GM12878 (cell line): Measurements from ENCODE around the gene PIEZO2. TPM values are rescaled to one million over a fixed set of nuclear protein-coding genes. Genes with fewer than 3 reads are reported as not detected.
A peak's percentile ranks its signal among the peaks of the same experiment; 100 is the strongest.

Source experiments
- ATF7 ChIP-seq: fragments of 450-650 bp; IDR thresholded peaks from 2 replicates; pipeline ENCODE4 v1.6.1; 2016; ENCODE audit warnings: low read depth, mild to moderate bottlenecking
- CEBPZ ChIP-seq: fragments of 150-350 bp; IDR thresholded peaks from 2 replicates; pipeline ENCODE4 v1.6.1; 2016; ENCODE audit warnings: low read depth, low read length
- FOXM1 ChIP-seq: IDR thresholded peaks from 2 replicates; pipeline ENCODE4 v1.6.1; 2012; ENCODE audit warnings: low read depth, mild to moderate bottlenecking, inconsistent platforms, low read length, moderate library complexity
- MLLT1 ChIP-seq: fragments of 450-650 bp; IDR thresholded peaks from 2 replicates; pipeline ENCODE4 v1.6.1; 2016; ENCODE audit warnings: mild to moderate bottlenecking
- NFIC ChIP-seq: IDR thresholded peaks from 2 replicates; pipeline ENCODE4 v1.6.1; 2012; ENCODE audit warnings: low read depth, mild to moderate bottlenecking, inconsistent platforms, low read length, moderate library complexity
- NFXL1 ChIP-seq: fragments of 450-650 bp; IDR thresholded peaks from 2 replicates; pipeline ENCODE4 v1.6.1; 2017; ENCODE audit warnings: antibody characterized with exemption, mild to moderate bottlenecking, borderline replicate concordance
- NKRF ChIP-seq: fragments of 450-650 bp; conservative IDR thresholded peaks from 2 replicates; pipeline ENCODE4 v1.6.1; 2017; ENCODE audit warnings: mild to moderate bottlenecking, moderate library complexity
- RELA ChIP-seq: fragments of 450-650 bp; IDR thresholded peaks from 2 replicates; pipeline ENCODE4 v1.8.0; 2014; ENCODE audit warnings: borderline replicate concordance; ENCODE audit not compliant: partially characterized antibody
- SKIL ChIP-seq: fragments of 450-650 bp; IDR thresholded peaks from 2 replicates; pipeline ENCODE4 v1.6.1; 2017; ENCODE audit warnings: mild to moderate bottlenecking, low read depth, inconsistent platforms; ENCODE audit not compliant: poor library complexity, severe bottlenecking
- SMC3 ChIP-seq: IDR thresholded peaks from 2 replicates; pipeline ENCODE4 v1.6.1; 2011; ENCODE audit warnings: low read length, improper control_type of control experiment, borderline replicate concordance
- TCF12 ChIP-seq: IDR thresholded peaks from 2 replicates; pipeline ENCODE4 v1.6.1; 2011; ENCODE audit warnings: low read depth, mild to moderate bottlenecking, low read length
- USF1 ChIP-seq: IDR thresholded peaks from 2 replicates; pipeline ENCODE4 v1.6.1; 2011; ENCODE audit warnings: borderline replicate concordance, low read depth, mild to moderate bottlenecking, moderate library complexity, mixed read lengths, low read length; ENCODE audit not compliant: insufficient read depth; ENCODE audit errors: extremely low read length
- ZNF592 ChIP-seq: fragments of 450-650 bp; IDR thresholded peaks from 2 replicates; pipeline ENCODE4 v1.6.1; 2017; ENCODE audit warnings: mild to moderate bottlenecking, moderate library complexity
- ZNF622 ChIP-seq: fragments of 450-650 bp; IDR thresholded peaks from 2 replicates; pipeline ENCODE4 v1.6.1; 2017; ENCODE audit warnings: mild to moderate bottlenecking, inconsistent platforms
- polyA plus RNA-seq, 11 experiments: library from polyadenylated mRNA; depleted of rRNA in 4 of 11; unstranded in 6 of 11; stranded (reverse) in 5 of 11; fragments of >200 nt; fragmentation: Nextera tagmentation in 4 of 11; fragmentation: Illumina TruSeq in 1 of 11; extraction: Ambion mirVana in 4 of 11; extraction: Trizol in 1 of 11; gene quantifications; 1 replicate in 1 of 11; 2 replicates in 10 of 11; pipeline versions ENCODE4 v1.2.1 to v1.2.3, GENCODE V29; 2011 to 2016; ENCODE audit warnings: inconsistent platforms in 2 of 11, missing spikeins in 2 of 11, low read depth in 1 of 11
- total RNA-seq, 4 experiments: library from RNA; depleted of rRNA in 3 of 4; stranded (reverse); fragments of >200 nt in 3 of 4; fragmentation: Illumina TruSeq in 1 of 4; extraction: Trizol in 1 of 4; gene quantifications; 2 replicates each; pipeline versions ENCODE4 v1.2.1 to v1.2.3, GENCODE V29; 2013 to 2021

Gene PIEZO2
- total and polyA plus RNA-seq, 10 of the 15 experiments (the other 5 are each of a cell fraction or from before 2014, with no cell fraction given) = 6.7 to 42.3 (median 27.4) TPM

GRCh38 chr18:10950876-10951630 lies 198.3 kb downstream of the PIEZO2 start (continued):
- TF ChIP-seq NKRF (no peak), ZNF622 (no peak), RELA (no peak), FOXM1 (peak; percentile 94), TCF12 (peak; percentile 98), ATF7 (peak; percentile 74), SKIL (peak; percentile 75), NFXL1 (no peak), SMC3 (peak; percentile 24; the same call in 1 of the 2 replicates), USF1 (no peak), MLLT1 (peak; percentile 56), NFIC (peak; percentile 80), ZNF592 (no peak), CEBPZ (no peak)
